SK-N-SH treated with all-trans-retinoic acid at 6 μM for 48 hours (cell line): ENCODE measurements around the gene ECE1.

ENCODE experiments used
- ATAC-seq: fragments of 200-7000 bp; cut with Tn5 transposase; 3 replicates; pipeline ENCODE4 v1.9.1; 2020; ENCODE audit warnings: mild to moderate bottlenecking, moderate library complexity
- ARNTL ChIP-seq: fragments of 450-650 bp; formaldehyde crosslinking; IDR thresholded peaks from 2 replicates; pipeline ENCODE4 v1.5.0; 2020; ENCODE audit warnings: low read depth, mild to moderate bottlenecking, moderate library complexity, borderline replicate concordance
- BACH2 ChIP-seq: fragments of 250-450 bp; sonication (Bioruptor Pico); IDR thresholded peaks from 2 replicates; pipeline ENCODE4 v1.9.0; 2021; ENCODE audit warnings: mild to moderate bottlenecking, borderline replicate concordance
- CSDC2 ChIP-seq: fragments of 250-450 bp; sonication (Bioruptor Pico); IDR thresholded peaks from 2 replicates; pipeline ENCODE4 v1.5.0; 2020; ENCODE audit warnings: mild to moderate bottlenecking, moderate library complexity
- ESRRG ChIP-seq: fragments of 250-450 bp; sonication (Bioruptor Pico); IDR thresholded peaks from 2 replicates; pipeline ENCODE4 v1.6.1; 2021; ENCODE audit warnings: mild to moderate bottlenecking
- GLIS3 ChIP-seq: fragments of 250-450 bp; sonication (Bioruptor Pico); IDR thresholded peaks from 2 replicates; pipeline ENCODE4 v1.5.0; 2020; ENCODE audit warnings: mild to moderate bottlenecking, moderate library complexity
- ISL1 ChIP-seq: fragments of 250-450 bp; sonication (Bioruptor Pico); IDR thresholded peaks from 2 replicates; pipeline ENCODE4 v2.1.2; 2022; ENCODE audit warnings: mild to moderate bottlenecking, moderate library complexity
- OSR1 ChIP-seq: fragments of 250-450 bp; sonication (Bioruptor Pico); IDR thresholded peaks from 2 replicates; pipeline ENCODE4 v1.8.0; 2022; ENCODE audit warnings: moderate library complexity, mild to moderate bottlenecking, inconsistent platforms
- PPARA ChIP-seq: fragments of 250-450 bp; sonication (Bioruptor Pico); IDR thresholded peaks from 2 replicates; pipeline ENCODE4 v1.5.0; 2020; ENCODE audit warnings: mild to moderate bottlenecking, borderline replicate concordance
- TCF4 ChIP-seq: fragments of 250-450 bp; sonication (Bioruptor Pico); IDR thresholded peaks from 2 replicates; pipeline ENCODE4 v1.8.0; 2021; ENCODE audit warnings: mild to moderate bottlenecking, moderate library complexity, borderline replicate concordance
- TOX ChIP-seq: fragments of 250-450 bp; sonication (Bioruptor Pico); IDR thresholded peaks from 2 replicates; pipeline ENCODE4 v1.8.0; 2021; ENCODE audit warnings: mild to moderate bottlenecking, moderate library complexity, borderline replicate concordance
- ZC3H10 ChIP-seq: fragments of 250-450 bp; sonication (Bioruptor Pico); IDR thresholded peaks from 2 replicates; pipeline ENCODE4 v1.5.1; 2021; ENCODE audit warnings: mild to moderate bottlenecking, moderate library complexity
- ZFP3 ChIP-seq: fragments of 250-450 bp; sonication (Bioruptor Pico); IDR thresholded peaks from 2 replicates; pipeline ENCODE4 v1.5.0; 2020; ENCODE audit warnings: mild to moderate bottlenecking, moderate library complexity
- ZNF565 ChIP-seq: fragments of 450-650 bp; formaldehyde crosslinking; conservative IDR thresholded peaks from 2 replicates; pipeline ENCODE4 v1.5.0; 2020; ENCODE audit warnings: low read depth, mild to moderate bottlenecking, moderate library complexity
- ZNF70 ChIP-seq: fragments of 450-650 bp; formaldehyde crosslinking; IDR thresholded peaks from 2 replicates; pipeline ENCODE4 v1.5.0; 2020; ENCODE audit warnings: mild to moderate bottlenecking, moderate library complexity
- ZNF8 ChIP-seq: fragments of 450-650 bp; formaldehyde crosslinking; IDR thresholded peaks from 2 replicates; pipeline ENCODE4 v1.5.0; 2020; ENCODE audit warnings: mild to moderate bottlenecking, moderate library complexity
- TF ChIP-seq, protein P1 (sequence below): fragments of 250-450 bp; sonication (Bioruptor Pico); IDR thresholded peaks from 2 replicates; pipeline ENCODE4 v1.5.0; 2020; ENCODE audit warnings: mild to moderate bottlenecking, moderate library complexity
- TF ChIP-seq, protein P2 (sequence below): fragments of 250-450 bp; sonication (Bioruptor Pico); IDR thresholded peaks from 2 replicates; pipeline ENCODE4 v1.5.1; 2020; ENCODE audit warnings: low read depth, mild to moderate bottlenecking, moderate library complexity
- TF ChIP-seq, protein P3 (sequence below): fragments of 250-450 bp; sonication (Bioruptor Pico); IDR thresholded peaks from 2 replicates; pipeline ENCODE4 v1.8.0; 2020; ENCODE audit warnings: mild to moderate bottlenecking, moderate library complexity, borderline replicate concordance
- TF ChIP-seq, protein P4 (sequence below): fragments of 250-450 bp; sonication (Bioruptor Pico); IDR thresholded peaks from 2 replicates; pipeline ENCODE4 v1.8.0; 2021; ENCODE audit warnings: low read depth, mild to moderate bottlenecking, moderate library complexity, borderline replicate concordance

Gene ECE1

DNA sequence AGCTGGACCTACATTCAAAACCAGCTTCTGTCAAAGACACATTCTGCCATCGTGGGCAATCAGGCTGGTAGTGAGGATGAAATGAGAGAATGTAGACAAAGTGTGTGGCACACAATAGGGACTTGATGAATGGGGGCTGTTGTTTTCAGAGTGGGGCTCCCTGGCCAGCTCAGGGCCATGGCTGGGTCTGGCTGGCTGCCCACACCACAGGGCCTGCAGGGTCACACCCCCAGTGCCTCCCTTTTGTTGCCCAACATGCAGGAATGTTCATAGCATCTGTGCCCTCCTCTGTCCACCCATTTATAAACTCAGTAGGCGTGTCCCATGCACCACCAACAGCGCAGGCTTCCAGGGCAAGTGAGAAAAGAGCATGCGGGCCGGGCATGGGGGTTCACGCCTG is 20.8 kb upstream of the ECE1 start (continued):
- TF ChIP-seq, protein P1, sequence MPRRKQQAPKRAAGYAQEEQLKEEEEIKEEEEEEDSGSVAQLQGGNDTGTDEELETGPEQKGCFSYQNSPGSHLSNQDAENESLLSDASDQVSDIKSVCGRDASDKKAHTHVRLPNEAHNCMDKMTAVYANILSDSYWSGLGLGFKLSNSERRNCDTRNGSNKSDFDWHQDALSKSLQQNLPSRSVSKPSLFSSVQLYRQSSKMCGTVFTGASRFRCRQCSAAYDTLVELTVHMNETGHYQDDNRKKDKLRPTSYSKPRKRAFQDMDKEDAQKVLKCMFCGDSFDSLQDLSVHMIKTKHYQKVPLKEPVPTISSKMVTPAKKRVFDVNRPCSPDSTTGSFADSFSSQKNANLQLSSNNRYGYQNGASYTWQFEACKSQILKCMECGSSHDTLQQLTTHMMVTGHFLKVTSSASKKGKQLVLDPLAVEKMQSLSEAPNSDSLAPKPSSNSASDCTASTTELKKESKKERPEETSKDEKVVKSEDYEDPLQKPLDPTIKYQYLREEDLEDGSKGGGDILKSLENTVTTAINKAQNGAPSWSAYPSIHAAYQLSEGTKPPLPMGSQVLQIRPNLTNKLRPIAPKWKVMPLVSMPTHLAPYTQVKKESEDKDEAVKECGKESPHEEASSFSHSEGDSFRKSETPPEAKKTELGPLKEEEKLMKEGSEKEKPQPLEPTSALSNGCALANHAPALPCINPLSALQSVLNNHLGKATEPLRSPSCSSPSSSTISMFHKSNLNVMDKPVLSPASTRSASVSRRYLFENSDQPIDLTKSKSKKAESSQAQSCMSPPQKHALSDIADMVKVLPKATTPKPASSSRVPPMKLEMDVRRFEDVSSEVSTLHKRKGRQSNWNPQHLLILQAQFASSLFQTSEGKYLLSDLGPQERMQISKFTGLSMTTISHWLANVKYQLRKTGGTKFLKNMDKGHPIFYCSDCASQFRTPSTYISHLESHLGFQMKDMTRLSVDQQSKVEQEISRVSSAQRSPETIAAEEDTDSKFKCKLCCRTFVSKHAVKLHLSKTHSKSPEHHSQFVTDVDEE: no peak
- TF ChIP-seq BACH2 (CRISPR knock-in tag): no peak
- TF ChIP-seq, protein P2, sequence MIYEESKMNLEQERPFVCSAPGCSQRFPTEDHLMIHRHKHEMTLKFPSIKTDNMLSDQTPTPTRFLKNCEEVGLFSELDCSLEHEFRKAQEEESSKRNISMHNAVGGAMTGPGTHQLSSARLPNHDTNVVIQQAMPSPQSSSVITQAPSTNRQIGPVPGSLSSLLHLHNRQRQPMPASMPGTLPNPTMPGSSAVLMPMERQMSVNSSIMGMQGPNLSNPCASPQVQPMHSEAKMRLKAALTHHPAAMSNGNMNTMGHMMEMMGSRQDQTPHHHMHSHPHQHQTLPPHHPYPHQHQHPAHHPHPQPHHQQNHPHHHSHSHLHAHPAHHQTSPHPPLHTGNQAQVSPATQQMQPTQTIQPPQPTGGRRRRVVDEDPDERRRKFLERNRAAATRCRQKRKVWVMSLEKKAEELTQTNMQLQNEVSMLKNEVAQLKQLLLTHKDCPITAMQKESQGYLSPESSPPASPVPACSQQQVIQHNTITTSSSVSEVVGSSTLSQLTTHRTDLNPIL: no peak

DNA sequence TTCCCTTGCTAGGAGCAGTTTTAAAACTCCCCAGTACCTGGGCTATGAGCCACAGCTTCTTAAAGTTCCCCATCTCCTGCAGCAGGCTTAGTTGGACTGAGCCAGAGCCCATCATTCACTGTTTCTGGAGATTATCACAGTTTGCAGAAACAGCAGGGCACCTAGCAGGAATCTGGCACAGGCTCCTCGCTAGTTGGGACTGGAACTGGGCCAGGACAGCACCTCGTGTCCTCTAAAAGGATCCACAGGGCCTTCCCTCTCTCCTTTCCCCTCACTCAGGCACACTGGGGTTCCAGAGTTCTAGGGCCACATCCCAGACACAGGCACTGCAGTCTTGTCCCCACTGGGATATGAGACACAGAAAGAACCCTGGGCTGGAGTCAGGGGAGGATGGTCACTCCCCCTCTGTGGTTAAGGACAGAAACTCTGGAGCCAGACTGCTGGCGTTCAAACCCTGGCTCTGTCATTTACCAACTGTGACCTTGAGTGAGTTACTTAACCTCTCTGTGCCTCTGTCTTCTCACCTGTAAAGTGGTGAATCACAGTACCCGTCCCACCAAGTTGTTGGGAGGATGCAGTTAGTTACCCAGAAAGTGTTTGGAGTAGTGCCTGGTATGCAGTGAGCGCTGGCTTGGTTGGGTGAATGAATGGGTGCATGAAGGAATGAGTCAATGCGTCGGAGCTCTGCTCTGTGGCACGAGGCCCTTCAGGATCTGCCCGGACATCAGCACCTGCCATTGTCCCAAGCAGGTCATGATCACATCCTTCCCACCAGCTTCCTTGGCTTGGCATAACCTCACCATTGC is 18.8 kb upstream of the ECE1 start:
- ATAC-seq: peak; percentile 71
- TF ChIP-seq GLIS3: no peak
- 0 out of 2 replicates have a peak, but pooled peaks have one; percentile 26 for TF ChIP-seq ISL1 (CRISPR knock-in tag)

DNA sequence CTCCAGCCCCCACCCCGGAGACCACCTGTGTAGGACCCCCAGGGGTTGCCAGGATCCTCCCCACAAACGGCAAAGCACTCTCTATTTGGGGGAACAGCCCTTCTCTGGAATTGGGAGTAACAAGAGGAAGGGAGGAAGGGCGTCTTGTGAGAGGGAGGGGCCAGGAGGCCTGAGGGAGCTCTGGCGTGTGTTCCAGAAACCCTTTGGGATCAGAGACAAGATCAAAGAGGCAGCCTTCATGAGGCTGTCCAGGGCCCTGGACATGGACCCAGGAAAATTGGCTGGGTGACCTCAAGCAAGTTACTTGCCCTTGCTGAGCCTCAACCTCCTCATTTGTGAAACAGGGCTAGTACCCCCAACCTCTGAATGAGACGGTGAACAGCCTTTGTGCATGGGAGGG is 18.1 kb upstream of the ECE1 start:
- ATAC-seq: peak; percentile 22; the same call in 2 of the 3 replicates
- no peak for TF ChIP-seq ZNF70 (CRISPR knock-in tag)
- TF ChIP-seq, protein P1: no peak
- no peak for TF ChIP-seq TCF4 (CRISPR knock-in tag)
- no peak for TF ChIP-seq ISL1 (CRISPR knock-in tag)
- TF ChIP-seq BACH2 (CRISPR knock-in tag): no peak
- no peak for TF ChIP-seq ZFP3
- no peak for TF ChIP-seq ZNF8
- TF ChIP-seq PPARA (CRISPR knock-in tag): no peak
- TF ChIP-seq, protein P3, sequence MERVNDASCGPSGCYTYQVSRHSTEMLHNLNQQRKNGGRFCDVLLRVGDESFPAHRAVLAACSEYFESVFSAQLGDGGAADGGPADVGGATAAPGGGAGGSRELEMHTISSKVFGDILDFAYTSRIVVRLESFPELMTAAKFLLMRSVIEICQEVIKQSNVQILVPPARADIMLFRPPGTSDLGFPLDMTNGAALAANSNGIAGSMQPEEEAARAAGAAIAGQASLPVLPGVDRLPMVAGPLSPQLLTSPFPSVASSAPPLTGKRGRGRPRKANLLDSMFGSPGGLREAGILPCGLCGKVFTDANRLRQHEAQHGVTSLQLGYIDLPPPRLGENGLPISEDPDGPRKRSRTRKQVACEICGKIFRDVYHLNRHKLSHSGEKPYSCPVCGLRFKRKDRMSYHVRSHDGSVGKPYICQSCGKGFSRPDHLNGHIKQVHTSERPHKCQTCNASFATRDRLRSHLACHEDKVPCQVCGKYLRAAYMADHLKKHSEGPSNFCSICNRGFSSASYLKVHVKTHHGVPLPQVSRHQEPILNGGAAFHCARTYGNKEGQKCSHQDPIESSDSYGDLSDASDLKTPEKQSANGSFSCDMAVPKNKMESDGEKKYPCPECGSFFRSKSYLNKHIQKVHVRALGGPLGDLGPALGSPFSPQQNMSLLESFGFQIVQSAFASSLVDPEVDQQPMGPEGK (CRISPR knock-in tag): no peak
- no peak for TF ChIP-seq TOX
- no peak for TF ChIP-seq ZNF565
- TF ChIP-seq, protein P4, sequence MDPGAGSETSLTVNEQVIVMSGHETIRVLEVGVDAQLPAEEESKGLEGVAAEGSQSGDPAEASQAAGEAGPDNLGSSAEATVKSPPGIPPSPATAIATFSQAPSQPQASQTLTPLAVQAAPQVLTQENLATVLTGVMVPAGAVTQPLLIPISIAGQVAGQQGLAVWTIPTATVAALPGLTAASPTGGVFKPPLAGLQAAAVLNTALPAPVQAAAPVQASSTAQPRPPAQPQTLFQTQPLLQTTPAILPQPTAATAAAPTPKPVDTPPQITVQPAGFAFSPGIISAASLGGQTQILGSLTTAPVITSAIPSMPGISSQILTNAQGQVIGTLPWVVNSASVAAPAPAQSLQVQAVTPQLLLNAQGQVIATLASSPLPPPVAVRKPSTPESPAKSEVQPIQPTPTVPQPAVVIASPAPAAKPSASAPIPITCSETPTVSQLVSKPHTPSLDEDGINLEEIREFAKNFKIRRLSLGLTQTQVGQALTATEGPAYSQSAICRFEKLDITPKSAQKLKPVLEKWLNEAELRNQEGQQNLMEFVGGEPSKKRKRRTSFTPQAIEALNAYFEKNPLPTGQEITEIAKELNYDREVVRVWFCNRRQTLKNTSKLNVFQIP: no peak
- no peak for TF ChIP-seq ESRRG (CRISPR knock-in tag)
- no peak for TF ChIP-seq ARNTL (CRISPR knock-in tag)
- TF ChIP-seq, protein P2: no peak
- TF ChIP-seq CSDC2 (CRISPR knock-in tag): no peak
- no peak for TF ChIP-seq ZC3H10 (CRISPR knock-in tag)
- TF ChIP-seq OSR1 (CRISPR knock-in tag): no peak
